Activated CD8-positive, alpha-beta memory T cell treated with anti-CD3 and anti-CD28 coated beads for 1 hour (primary cell): Measurements from ENCODE around the gene RAB44.

ENCODE experiments used
- DNase-seq, 2 donors: peaks; one replicate each; pipeline ENCODE4 v3.0.0-alpha.2; 2020; ENCODE audit warnings: low read depth in 1 of 2; ENCODE audit errors: extremely low read depth in 1 of 2

RAB44 gene

DNA sequence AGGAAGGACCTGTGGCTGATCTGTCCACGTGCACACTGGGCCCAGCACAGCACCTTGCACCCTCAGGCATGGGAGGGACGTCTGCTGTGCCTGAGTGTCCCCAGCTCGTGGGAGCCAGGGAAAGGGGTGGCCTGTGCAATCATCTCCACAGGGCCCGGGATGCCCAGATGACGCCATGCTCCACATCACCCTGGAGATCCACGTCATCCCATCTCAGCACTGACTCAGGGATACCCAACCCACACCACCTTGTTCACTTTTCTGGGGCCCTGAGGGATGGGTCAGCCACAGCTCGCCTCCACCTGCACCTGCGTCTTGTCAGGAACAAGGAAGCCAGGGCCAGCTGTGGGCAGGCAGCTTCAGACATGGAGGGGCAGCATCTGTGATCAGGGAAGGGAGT is 48.2 kb downstream of the RAB44 start:
- no peak for DNase-seq

DNA sequence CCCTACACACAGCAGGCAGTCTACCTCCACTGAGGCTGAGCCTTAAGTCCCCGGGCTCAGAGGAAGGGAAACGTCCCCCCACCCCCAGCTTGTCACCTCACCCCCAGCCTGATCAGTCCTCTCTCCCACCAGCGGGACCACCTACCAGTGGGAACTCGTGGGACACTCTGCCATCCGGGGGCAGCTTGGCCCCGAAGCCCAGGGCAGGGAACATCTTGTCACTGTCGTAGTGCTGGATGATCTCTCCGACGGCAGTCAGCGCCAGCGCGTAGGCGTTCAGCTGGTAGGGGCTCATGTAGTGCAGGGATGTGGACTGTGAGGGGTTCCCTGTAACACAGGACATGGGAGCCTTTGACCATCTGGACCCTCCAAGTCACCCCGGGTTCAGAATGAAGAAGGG is 48.6 kb downstream of the RAB44 start:
- DNase-seq, result no peak

DNA sequence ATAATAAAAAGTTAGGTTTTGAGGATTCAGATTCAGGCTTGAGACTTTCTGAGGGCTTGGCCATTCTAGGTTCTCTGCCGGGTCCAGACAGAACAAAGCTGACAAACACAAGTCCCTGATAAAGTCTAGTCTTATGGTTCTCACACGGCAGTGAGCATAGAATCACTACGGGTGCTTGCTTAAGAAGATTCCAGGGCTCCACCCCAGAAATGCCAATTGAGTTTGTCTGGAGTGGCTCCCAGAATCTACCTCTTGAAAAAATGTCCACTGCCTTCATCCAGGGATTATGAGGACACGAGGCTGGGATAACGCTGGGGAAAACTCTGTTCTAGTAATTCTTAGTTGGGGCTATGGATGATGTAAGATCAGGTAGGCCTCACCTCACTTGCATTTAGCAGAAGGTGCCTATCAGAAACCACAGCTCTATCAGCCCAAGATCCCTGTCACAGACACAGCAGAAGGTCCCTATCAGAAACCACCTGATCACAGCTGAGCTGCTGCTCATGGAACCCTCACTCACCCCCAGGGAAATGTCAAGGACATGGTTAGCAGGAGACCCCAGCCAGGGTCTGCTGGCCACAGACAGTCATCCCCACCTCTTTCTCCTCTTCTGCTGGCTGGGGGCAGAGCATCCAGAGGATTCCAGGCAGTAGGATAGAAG is 52.3 kb downstream of the RAB44 start:
- no peak for DNase-seq

DNA sequence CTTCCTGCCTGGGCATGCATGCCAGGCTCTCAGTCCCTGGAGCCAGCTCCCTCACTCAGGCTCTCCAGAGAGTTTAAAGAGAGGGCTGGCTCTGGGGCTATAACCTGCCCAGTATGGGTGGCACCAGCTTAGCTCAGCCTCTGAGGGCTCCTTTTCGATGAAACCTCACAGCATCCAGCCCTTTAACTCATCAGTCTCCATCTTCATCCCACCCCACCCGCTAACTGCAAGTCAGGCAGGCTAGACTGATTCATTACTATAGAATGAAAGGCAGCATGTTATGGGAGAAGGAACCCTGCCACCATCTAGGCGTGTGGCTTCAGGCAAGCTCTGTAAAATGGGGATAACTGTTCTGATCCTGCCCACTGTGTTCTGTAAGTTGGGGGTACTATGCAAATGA is 53.5 kb downstream of the RAB44 start:
- no peak for DNase-seq

DNA sequence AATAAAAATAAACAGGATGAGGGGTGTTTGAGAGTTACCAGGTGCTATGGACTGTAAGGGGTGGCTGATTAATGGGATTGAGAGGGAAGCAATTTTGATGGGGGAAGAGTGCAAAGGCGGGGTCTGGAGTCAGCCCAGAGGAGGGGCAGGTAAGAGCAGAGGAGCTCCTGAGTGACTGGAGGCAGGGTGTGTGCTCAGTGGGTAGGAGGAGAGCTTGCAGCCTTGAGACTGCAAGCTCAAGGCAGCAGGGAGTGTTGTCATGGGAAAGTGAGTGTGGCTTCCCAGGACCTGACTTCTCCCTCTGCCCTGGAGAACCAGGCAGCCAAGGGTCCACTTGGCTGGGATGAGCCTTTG is 54.2 kb downstream of the RAB44 start:
- DNase-seq, result no peak

DNA sequence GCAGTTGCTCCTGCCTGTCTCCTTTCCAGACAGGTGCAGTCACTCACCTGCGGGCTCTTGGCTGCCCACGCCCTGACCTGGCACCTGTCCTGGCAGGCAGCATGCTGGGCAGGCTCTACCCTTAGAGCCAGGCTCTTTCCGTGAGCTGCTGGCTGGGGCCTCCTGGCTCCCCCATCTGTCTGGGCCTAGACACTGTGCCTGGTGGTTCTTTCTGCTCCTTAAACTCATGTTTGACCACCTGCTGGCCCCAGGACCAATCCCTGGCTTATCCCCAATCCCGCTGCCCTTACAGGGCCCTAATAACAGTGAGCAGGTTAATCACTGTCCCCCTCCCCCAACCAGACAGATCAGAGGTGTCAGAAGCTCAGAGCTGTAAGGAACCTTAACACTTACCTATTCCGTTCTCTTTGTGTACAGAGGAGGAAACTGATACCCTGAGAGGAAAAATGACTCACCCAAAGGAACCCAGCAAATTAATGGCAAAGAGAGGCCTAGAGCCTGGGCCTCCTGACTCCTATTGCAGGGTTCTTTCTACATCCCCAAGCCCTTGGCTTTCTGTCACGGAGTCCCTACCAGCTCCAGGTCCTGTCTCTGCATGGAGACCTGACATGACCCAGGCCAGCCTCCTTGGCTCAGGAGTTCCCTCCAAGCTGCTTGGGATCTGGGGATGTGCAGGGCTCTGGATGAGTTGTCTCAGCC is 54.7 kb downstream of the RAB44 start:
- no peak for DNase-seq

DNA sequence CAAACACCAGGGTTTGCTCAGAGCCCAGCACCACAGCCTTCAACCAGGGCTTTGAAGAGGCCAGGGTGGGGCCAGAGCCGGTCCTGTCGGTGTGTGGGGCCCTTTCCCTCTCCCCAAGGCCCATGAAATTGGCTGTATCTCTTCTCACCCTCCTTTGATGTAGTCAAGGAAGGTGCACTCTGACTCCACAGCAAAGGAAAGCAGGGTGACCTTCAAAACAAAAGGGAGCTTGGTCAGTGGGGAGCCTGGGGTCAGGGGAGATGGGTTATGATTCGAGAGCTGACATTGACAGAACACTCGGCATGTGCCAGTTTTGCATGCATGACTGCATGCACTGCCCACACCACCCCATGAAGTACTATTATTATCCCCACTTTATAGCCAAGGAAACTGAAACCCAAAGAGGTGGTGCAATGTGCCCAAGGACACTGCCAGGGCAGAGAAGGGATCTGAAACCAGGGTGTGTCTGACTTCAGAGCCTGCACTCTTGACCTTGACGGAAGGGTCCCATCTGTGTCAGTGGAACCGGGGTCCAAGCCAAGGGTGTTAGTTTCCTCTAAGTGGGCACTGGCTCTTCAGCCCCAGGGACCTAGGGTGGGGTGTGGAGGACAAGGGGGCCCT is 55.4 kb downstream of the RAB44 start:
- no peak for DNase-seq

DNA sequence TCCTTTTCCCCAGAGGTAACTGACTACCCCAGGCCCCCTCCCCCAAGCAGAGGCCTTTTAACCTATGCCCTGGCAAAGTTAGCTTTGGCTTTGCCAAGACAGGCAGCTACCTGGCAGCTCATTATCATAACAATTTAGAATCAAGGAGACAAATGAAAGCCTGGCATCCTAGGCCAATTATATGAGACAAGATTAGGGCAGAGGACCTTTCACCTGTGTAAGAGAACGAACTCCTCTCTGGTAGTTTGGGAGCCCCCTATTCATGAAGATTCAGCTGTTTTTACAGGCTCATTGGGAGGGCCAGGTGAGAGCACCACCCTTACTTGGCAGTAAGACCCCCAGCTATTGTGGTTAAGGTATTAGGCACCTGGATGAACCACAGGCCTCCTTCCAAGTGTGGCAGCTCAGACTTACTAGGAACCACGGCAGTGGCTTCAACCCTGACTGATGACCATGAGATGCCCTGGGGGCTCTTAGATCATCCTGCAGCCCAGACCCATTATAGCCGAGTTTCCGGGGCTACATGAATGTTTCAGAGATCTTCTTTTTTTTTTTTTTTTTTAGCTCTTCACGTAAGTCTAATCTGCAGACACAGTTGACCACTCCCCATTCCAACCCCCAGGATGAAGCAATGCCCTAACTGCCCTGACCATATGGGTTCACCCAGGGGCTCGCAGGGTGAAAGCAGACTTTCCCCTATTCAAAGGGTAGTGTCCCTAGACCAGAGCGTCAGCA is 56.2 kb downstream of the RAB44 start:
- DNase-seq, result no peak

DNA sequence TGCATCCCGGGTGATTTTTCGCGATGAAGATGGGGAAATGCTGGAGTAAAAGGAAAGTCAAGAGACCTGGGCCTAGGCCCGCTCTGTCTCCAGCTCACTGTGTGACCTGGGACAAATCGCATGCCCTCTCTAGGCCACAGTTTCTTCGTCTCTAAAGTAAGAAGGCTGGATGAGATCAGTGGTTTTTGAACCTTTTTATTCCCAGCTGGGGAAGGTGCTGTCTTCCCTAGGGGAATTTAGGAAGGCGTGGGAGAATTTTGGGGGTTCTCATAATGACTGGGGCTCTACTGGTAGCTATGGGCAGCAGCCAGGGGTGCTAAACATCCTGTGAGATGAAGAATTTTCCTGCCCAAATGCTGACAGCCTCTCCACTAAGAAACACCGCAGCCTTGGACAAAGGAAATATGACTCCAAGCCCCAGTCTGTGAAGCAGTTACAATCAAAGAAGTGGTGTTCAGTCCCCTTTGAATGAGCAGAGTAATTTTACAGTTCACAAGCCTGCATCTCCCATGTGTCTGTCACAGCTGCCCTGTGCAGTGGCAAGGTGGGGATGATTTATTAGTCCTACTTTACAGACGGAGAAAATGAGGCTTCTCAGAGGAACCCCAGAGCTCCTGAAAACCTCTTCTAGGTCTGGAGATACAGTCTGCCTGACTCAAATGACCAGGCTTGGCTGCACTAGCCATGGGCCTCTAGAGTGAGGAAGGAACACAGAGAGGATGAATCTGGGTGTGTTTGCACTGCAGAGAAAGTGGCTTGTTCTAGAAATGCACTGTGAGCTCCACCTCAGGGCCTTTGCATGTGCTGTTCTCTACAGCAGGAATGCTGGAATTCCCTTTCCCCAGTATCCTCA is 57.2 kb downstream of the RAB44 start:
- no peak for DNase-seq

DNA sequence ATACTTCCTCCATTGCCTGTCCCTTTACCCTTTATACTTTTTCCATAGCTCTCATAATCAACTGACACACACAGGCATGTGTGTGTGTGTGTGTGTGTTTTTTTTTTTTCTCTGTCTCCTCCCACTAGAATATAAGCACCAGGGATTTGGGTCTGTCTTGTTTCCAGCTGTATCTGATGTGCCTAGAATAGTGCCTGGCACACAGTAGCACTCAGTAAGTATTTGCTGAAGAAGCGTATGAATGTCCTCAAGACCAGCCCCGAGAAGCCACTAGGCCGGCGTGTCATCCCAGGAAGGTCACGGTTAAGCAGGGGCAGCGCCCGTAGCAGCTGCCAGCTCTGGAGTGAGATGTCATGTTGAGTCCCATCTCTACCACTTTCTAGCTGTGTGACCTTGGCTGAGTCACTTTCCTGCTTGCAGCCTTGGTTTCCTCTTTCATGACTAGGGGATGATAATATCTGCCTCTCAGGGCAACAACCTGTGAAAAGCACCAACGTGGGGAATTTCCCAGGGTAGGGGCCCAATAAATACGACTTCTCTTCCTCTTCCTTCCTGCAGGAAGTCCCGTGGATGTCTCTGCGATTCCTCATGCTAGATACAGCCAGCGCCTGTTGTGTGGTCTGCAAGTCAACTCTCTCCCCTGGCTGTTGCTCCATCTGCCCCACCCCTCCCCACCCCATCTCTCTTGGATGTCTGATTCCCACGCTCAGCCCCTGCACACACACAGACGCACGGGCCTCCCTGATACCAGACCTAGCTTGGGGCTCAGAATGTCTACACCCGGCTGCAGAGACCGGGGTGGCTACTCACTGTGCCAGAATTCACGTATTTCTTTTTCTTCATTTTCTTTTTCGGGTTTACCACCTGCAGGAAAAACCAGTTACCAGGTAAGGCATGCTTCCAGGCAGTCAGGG is 58.1 kb downstream of the RAB44 start:
- peak; percentile 18 to 37 for DNase-seq

DNA sequence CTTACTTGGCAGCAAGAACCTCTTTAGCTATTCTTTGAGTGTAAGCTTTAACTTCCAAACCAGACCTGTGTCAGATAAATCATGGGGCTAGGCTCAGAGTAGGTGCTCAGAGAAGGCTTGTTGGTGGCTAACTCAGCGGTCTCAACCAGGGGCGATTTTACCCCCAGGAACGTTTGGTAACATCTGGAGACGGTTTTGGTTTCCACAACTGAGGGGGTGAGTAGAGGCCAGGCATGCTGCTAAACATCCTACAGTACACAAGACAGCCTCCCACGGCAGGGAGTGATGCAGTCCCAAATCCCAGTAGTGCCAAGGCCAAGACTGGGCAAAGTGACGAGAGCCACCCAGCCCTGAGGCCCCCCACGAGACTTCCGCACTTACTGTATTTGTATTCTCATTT is 59.2 kb downstream of the RAB44 start:
- DNase-seq, result no peak

DNA sequence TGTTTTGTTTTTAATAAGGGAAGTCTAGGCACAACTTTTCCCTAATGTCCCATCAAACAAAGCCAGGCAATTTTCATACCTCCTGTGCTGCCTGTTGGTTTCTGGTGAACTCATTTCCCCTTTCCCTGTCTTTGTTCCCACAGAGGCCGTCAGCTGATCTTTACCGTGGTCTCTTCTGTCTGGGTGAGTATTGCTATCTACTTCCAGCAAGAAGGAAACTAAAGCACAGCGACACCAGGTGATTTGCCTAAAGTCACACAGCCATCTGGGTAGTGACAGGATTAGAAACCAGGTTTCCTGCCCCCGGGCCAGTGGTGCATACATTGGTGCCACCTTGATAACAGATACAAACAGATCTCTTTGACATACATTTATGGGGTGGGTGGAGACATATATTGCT is 59.6 kb downstream of the RAB44 start:
- DNase-seq, result no peak

DNA sequence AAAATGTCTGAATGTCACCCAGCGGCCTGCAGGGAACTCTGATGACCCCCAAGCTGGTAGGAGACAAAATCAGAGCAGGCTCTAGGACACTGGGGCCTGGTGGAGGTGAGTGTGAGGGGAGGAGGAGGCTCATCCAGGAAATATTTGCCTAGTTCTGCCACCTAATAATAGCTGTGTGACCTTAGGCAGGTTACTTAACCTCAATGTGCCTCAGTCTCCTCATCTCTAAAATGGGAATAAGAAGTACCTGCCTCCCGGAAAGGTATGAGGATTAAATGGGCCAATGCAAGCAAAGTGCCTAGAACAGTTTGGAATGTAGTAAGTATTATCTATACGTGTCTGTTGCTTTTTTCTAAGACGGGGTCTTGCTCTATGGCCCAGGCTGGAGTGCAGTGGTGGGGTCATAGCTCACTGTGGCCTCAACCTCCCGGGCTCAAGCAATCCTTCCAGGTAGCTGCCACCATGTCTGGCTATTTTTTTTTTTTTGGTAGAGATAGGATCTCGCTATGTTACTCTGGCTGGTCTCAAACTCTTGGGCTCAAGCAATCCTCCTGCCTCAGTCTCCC is 60.4 kb downstream of the RAB44 start:
- DNase-seq, result no peak

DNA sequence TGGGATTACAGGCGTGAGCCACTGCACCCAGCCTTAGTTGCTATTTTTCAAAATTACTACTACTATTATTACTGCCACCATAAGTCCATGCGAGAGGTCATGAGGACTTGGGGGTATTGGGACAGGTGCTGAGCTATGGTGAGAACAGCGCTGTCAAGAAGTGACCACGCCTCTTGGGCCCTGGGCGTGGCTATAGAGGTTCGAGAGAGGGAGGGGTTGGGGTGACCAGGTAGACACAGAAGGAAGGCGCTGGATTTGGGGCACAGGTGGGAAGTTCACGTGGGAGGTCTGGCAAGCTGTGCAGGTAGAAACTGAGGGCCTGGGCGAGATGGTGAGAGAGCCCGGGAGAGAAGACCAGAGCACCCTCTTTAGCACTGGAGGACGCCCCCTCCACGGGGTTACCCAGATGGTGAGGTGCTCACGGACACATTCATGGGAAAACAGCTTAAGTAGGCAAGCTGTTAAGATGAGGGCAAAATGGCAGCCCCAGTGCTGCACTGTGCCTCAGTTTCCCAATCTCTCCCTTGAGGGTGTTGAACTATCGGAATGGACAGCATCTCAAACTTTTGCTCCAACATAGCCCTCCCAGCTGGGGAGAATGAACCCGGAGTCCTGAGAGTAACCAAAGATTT is 61.0 kb downstream of the RAB44 start:
- DNase-seq, result no peak

DNA sequence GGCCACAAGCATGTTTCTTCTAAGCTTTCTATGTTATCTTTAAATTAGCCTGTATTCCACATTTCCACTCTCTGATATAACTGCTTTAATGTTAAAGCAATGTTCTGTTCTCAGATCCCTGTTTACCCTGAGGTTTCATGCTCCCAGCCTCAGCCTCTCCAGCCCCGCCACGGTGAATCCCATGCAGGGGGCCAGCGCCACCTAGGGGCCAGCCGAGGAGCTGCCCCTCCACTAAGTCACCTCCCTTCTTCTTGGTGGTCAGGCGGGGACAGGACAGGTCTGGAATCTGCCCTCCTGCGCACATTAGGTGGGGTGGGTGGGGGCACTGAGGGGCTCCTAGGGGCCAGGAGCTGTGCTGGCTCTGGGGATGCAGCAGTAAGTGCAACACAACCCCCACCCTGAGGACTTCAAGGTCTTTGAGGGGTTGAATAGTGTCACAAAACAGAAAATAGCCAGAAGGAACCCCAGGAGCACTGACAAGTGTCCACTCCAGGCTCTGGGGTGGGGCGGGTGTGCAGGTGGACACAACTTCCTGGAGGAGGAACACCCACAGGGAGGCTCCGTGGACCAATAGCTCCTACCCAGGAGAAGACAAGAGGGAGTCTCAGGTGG is 61.6 kb downstream of the RAB44 start:
- peak; percentile 32 to 71 for DNase-seq

DNA sequence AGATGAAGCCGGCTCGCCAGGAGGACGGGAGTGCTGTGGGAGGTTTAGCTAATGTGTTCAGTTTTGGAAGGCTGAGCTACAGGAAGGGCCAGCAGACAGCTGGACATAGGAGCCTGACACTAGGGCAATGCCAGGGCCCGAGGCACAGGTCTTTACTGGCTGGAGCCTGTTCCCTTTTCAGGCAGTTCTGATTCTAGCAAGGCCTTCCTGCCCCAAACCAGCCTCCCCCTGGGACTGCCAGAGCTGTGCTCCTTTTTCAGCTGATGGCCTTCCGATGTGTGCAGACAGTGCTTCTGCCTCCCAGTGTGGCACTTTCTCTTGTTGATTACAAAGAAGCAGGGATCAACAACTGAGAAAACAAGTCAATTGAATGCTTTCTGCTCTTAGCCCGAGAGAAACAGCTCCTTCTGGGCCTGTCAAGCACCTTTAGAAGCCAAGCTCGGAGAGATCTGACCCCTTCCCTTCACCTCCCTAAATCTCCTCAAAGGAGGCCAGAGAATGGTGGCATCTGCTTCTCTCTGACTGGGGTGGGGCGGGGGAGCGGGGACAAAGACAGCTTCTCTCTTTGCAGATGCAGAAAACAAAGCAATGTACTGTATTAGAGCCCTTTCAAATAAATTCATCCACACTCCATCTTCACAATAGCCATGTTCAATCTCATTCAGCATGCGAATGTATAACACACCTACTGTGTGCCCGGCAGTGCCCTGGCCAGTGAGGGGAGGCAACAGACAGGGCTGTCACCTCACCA is 63.2 kb downstream of the RAB44 start:
- DNase-seq, result no peak

DNA sequence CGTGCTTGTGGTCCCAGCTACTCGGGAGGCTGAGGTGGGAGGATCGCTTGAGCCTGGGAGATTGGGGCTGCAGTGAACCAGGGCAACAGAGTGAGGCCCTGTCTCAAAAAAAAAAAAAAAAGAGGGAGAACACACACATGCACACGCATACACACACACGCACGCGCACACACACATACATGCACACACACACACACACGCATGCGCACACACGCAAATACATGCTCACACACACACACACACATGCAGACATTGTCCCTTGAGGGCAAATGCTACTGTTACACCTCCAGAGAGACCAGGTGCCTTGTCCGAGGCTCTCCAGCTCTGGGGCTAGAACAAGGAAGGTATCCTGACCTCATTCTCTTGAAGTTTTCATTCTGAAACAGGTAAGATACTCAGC is 64.5 kb downstream of the RAB44 start:
- DNase-seq, result no peak

DNA sequence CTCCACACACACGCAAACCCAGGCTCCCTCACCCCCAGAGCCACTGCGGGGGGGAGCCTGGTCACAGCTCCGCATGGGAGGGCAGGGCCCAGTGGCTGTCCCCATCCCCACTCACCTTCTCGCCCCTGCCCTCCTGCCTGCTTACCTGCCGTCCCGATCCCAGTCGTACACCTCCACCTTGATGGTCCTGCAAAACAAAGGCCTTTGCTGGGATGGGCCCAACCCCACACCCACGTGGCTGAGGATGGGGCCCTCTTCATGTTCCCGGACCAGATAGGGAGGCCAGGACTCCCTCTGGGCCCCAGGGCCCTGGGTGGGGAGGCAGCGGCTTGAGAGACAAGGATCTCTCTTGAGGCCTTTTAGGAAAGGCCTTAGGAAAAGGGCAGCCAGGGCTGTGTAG is 67.6 kb downstream of the RAB44 start:
- no peak for DNase-seq
